ENCODE results near the gene KLHL6. TPM values are rescaled to one million over a fixed set of nuclear protein-coding genes. Genes with fewer than 3 reads are reported as not detected.
A peak's percentile ranks its signal among the peaks of the same experiment; 100 is the strongest.
"Not testable (repeated sequence)": the region's sequence is repeated elsewhere in the genome, so short reads cannot be mapped to it uniquely, and the experiment has no call there.

The KLHL6 gene
- total RNA-seq, 1 donor from 2014 or later, result 36.7 TPM

DNA sequence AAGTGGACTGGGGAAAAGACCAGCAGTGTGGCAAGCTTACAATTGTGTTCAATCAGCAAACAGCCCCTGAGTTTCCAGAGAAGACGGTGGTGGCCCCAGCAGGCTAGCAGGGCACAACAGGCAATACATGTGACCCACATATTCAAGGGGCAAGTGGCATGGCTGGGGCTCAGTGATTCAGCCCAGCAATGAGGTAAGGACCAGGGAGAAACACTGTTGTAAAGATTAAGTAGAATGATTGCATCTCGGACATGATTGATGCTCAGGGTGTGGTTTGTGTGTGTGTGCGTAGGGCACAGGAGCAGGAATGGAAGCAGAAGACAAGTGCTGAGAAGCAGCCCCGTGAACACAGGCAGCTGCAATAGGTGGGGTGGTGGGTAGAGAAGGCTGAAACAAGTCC, 37.9 kb downstream of the KLHL6 start:
- Histone ChIP-seq H3K27me3 (ENCODE audit: low read depth) (no peaks in the 10 kb centered on the region), H3K36me3 (no peaks in the 10 kb centered on the region), H3K4me1 (no peaks in the 10 kb centered on the region), H3K9me3 (no peaks in the 10 kb centered on the region), H3K27ac (no peak overlapping the region), H3K4me3 (no peak overlapping the region)
- intact Hi-C loops (cut with DNase I), result no loop called here
- TF ChIP-seq, protein P1, sequence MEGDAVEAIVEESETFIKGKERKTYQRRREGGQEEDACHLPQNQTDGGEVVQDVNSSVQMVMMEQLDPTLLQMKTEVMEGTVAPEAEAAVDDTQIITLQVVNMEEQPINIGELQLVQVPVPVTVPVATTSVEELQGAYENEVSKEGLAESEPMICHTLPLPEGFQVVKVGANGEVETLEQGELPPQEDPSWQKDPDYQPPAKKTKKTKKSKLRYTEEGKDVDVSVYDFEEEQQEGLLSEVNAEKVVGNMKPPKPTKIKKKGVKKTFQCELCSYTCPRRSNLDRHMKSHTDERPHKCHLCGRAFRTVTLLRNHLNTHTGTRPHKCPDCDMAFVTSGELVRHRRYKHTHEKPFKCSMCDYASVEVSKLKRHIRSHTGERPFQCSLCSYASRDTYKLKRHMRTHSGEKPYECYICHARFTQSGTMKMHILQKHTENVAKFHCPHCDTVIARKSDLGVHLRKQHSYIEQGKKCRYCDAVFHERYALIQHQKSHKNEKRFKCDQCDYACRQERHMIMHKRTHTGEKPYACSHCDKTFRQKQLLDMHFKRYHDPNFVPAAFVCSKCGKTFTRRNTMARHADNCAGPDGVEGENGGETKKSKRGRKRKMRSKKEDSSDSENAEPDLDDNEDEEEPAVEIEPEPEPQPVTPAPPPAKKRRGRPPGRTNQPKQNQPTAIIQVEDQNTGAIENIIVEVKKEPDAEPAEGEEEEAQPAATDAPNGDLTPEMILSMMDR (IDR thresholded peaks at IDR 0.05), result no peak
- DNase-seq (no peak), ATAC-seq (no peak)

DNA sequence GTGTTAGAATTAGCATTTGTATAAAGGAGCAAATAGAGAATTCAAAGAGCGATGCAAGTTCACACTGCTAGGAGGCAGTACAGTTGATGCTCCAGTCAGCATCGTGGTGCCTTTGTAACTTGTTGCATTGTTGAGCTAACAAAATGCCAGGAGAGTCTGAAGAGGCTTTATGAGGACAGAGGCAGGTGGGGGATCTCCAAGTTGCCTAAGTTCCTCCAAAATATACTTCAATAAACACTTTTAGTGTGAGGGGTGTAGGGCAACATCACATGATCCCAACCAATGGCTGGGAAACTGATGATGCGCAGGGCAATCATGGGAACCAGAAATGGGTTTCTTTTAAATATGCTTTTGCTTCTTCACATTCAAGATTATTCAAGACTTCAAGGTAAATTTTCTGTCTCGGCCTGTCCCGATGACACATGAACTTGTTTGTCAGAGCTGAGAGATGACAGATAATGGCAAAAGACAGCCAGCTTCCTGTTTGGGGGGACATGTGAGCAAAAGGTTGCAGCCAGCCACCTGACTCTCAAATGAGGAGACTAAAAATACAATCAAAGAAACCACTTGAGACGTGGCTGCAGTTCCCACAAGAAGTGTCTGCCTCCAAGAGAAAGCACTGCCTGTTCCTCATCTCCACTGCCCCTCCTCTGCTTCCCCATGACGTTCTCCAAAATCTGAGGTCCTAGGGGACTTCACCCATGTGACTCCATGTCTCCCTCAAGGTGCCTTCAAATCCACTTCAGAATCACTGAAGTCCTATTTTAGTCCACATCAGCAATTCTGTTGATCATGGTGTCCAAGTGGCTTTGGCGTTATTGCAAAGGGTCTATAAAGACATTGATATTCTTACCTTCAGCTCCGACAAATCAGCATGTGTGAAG, 39.3 kb downstream of the KLHL6 start:
- H3K4me1 ChIP-seq, result no peaks in the 10 kb centered on the region
- ATAC-seq (peak; percentile 10 to 49), DNase-seq (no peak)
- no peak overlapping the region for H3K4me3 ChIP-seq
- intact Hi-C loops (cut with DNase I), result no loop called here
- H3K27ac ChIP-seq, result no peak overlapping the region
- H3K9me3 ChIP-seq, result no peaks in the 10 kb centered on the region
- no peaks in the 10 kb centered on the region for H3K36me3 ChIP-seq
- no peaks in the 10 kb centered on the region for H3K27me3 ChIP-seq (ENCODE audit: low read depth)
- TF ChIP-seq, protein P1 (IDR thresholded peaks at IDR 0.05), result no peak

GRCh38 chr3:183514021-183514420, 41.5 kb downstream of the KLHL6 start:
- Histone ChIP-seq H3K27me3 (ENCODE audit: low read depth) (no peaks in the 10 kb centered on the region), H3K4me1 (no peaks in the 10 kb centered on the region), H3K9me3 (no peaks in the 10 kb centered on the region), H3K36me3 (no peaks in the 10 kb centered on the region), H3K4me3 (no peak overlapping the region), H3K27ac (no peak overlapping the region)
- TF ChIP-seq, protein P1 (IDR thresholded peaks at IDR 0.05), result no peak
- DNase-seq, result no peak
- ATAC-seq, result peak in 1 of 2 donors; percentile 11
- intact Hi-C loops (cut with DNase I), result no loop called here

GRCh38 chr3:183513046-183513706, 42.3 kb downstream of the KLHL6 start:
- ATAC-seq, result peak; percentile 54 to 64
- intact Hi-C loops (cut with DNase I), result no loop called here

GRCh38 chr3:183511286-183512131, 44.0 kb downstream of the KLHL6 start:
- H3K4me3 ChIP-seq; H3K36me3 ChIP-seq; H3K9me3 ChIP-seq; ATAC-seq; intact Hi-C loops (cut with DNase I); H3K27me3 ChIP-seq (ENCODE audit: low read depth); H3K4me1 ChIP-seq; H3K27ac ChIP-seq; DNase-seq: not testable (repeated sequence)

More at GRCh38 chr3:183513046-183513706, 42.3 kb downstream of the KLHL6 start:
- TF ChIP-seq, protein P1 (IDR thresholded peaks at IDR 0.05), result no peak
- no peak for DNase-seq
- Histone ChIP-seq H3K9me3 (no peaks in the 10 kb centered on the region), H3K36me3 (no peaks in the 10 kb centered on the region), H3K27ac (no peak overlapping the region), H3K27me3 (ENCODE audit: low read depth) (no peaks in the 10 kb centered on the region), H3K4me3 (no peak overlapping the region), H3K4me1 (no peaks in the 10 kb centered on the region)

Data from lower lobe of right lung (tissue), 2 donors.